NOMO-1 treated with DMSO at 0.1 percent for 48 hours (cell line): ENCODE data around the gene TRPM6.
"Not testable (repeated sequence)": the region's sequence is repeated elsewhere in the genome, so short reads cannot be mapped to it uniquely, and the experiment has no call there.

Experiments used
- DNase-seq: peaks from one replicate; lab custom pipeline; 2025; ENCODE audit not compliant: unreplicated experiment; lab: John Stamatoyannopoulos, UW

Gene TRPM6

DNA sequence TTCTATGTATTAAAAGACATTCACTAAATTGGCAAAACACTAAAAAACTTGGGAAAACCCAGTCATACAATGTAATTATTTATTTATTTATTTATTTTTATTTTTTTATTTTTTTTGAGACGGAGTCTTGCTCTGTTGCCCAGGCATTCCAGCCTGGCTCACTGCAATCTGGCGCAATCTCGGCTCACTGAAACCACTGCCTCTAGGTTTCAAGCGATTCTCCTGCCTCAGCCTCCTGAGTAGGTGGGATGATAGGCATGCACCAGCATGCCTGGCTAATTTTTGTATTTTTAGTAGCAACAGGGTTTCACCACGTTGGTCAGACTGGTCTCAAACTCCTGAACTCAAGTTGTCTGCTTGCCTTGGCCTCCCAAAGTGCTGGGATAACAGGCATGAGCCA is 27.5 kb downstream of the TRPM6 start:
- not testable (repeated sequence) for DNase-seq

DNA sequence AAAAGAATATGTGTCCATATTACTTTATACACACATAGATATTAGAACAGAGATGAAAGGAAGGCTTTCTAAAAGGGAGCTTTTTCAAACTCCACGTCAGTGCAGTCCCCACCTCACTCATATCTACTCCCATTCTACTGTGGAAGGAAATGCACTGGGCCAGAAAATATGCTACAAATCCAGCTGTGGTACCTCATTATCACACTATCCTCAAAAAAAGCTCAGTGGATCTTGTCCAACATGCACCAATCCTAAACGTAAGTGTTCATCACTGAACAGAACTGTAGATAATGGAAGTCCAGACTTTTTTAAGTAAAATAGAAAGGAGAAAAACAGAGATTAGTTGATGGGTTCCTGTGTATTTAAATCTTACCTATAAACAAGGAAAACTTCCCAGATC is 27.9 kb downstream of the TRPM6 start:
- DNase-seq, result no peak

DNA sequence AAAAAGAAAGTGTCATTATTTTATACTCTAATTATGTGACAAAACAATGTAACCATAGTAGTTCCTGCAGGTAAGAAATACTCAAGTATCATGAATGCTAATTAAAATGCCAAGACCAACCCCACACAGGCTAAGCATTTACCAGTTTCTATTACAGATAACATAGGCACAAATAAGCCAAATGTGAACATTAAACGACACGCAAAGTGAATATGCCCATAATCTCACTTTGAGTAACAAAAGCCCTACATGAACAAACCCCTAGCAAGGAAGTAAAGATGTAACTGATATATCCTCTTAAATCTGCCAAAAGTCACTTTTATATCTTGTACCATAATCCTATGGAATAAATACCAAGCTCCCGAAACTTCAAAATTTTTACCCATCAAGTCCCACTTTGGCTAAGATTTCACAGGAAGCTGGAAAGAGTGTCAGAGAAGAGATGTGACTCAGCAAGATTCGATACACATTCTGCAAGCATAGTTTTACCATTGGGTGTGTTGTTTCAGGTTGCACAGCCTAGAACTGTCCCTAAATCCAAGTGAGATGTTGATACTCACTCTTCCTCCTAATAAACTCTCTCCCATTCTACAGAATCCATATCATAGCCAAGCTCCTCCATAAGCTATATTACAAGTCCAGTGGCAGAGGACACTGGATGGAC is 28.8 kb downstream of the TRPM6 start:
- DNase-seq, result no peak

DNA sequence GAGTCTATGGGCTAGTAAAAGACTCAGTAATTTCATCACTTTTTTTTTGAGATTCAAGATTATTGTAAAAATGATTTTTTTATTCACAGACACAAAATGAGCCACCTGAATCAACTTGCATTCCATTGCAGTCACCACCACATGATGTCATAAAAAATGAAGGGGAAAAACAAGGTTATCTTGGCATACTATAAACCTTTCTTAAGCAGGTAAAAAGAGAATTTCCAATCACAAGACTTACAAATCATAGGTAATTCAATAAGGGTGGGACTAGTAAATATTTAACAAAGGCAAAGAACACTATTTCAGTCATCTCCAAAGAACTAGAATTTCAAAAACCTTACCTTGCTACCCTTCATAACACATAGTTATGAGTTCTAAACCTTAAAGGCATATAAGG is 30.7 kb downstream of the TRPM6 start:
- DNase-seq, result no peak

DNA sequence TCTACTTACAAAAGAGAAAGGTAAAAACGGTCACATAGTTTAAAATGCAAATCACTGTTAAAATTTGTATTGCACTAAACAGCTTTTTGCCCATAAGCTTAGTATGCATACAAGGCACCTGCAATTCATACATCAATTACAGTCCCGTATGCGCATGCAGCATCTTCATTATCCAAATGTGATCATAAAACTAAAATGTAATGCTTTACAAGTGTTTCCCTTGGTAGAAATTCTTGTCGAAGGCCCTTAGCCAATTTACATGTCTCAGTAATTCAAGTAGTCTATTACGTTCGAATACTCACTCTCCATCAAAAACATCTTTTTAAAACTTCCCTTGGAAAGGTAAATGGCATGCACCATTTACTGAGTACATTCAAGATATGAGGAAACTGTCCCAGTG is 32.6 kb downstream of the TRPM6 start:
- DNase-seq, result no peak

DNA sequence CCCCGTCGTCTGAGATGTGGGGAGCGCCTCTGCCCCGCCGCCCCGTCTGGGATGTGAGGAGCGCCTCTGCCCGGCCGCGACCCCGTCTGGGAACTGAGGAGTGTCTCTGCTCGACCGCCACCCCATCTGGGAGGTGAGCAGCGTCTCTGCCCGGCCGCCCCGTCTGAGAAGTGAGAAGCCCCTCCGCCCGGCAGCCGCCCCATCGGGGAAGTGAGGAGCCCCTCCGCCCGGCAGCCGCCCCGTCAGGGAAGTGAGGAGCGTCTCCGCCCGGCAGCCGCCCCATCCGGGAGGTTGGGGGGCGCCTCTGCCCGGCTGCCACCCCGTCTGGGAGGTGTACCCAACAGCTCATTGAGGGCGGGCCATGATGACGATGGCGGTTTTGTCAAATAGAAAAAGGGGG is 34.7 kb downstream of the TRPM6 start:
- not testable (repeated sequence) for DNase-seq

DNA sequence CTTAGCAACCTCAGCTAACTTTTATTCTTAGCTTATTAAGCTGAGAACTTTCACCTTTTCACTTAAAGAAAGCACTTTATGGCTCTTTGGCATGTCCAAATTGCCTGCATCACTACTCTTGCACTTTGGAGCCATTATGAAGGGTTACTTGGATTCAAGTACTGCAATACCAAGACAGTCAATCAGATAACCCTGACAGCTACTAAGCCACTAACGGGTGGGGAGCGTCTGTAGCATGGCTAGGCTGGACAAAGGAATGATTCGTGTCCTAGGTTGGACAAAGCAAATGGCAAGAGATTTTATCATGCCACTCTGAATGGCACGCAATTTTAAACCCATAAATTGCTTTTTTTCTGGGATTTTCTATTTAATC is 39.6 kb downstream of the TRPM6 start:
- DNase-seq, result no peak

DNA sequence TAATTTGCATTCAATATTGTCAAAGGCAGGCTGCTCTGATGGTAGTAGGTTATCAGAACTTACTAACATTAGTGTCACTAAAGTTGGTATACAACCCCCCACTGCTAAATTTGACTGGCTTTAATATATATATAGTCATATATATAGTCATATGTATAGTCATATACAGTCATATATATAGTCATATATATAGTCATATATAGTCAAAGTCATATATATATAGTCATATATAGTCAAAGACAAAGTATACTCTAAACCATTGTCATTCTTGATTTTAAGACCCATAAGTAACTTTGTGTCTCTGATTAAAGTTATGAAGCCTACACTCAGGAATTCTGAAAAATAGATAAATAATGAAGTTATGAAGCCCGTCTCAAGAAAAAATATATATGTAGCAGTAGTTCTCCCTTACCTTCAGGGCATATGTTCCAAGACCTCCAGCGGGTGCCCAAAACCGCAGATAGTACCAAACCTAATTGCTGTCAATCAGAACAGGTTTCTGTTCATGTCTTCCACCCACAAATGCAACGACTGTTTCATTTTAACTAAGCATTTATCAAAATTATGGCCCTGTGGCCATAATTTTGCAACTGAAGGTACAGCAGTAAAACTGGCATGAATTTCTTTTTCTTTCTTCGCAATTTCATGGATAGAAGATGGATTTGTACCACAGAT is 40.1 kb downstream of the TRPM6 start:
- DNase-seq, result no peak

DNA sequence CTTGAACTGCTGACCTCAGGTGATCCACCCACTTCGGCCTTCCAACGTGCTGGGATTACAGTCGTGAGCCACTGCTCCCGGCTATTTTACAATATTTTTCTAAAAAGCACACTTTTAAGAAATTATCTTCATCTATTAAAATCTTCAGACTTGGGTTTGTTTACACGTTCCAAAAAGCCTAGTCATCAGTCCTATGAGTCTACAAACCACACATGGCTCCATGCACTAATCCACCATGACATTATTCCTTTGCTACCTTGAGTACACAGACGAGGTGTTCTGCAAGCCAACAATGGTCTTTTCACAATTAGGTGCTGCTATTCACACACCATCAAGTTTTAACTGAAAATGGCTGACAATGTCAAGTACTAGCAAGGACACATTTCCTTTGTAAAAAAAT is 41.0 kb downstream of the TRPM6 start:
- no peak for DNase-seq

DNA sequence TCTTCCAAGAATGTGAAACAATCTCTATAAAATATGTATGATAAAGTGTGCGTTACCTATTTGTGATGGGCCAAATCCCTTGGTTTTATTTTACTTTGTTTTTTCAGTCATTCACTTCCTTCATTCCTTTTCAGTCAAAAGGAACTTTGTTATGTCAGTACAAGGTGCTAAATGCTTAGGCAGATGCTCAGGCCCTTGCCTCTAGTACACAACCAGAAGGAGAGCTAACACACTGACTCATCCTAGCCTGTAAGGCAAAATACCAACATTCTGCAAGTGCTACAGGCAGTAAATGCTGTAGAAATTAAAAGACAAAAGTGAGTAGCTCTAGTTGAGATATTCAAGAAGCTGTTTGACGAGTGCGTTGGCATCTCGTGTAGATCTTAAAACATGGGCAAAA is 49.4 kb downstream of the TRPM6 start:
- DNase-seq, result no peak

DNA sequence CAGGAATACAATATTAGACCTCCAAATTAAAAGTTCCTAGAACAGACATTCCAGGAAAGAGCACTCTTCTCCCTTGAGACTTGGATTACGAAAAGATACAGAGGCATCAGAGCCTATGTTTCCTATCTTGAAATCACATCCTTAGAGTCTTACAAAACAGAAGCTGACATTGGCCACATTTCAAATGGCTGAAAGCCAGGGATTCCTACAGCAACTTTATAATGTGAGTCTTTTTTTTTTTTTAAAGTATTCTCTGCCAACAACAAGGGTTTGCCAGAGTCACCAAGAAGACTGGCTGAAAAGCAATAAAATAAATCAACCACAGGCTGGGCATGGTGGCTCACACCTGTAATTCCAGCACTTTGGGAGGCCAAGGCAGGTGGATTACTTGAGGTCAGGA is 63.1 kb downstream of the TRPM6 start:
- DNase-seq, result no peak

DNA sequence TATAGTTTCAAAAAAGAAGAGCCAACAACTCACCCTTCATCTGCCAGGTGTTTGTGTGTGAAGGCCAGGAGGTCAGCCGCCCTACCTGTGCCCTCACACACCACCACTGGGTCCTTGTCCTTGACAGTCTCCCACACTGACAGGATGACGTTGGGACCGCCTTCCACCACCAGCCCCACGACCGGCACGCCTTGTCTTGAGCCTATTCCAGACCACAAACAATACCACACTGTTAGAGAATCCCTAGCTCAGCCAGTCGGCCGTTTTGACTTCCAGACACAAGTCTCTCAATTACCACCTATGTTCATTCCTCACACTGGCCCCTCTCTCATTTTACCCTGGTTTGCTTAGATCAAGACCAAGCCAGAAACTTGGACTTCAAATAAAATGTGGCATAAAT is 66.1 kb downstream of the TRPM6 start:
- DNase-seq, result no peak

DNA sequence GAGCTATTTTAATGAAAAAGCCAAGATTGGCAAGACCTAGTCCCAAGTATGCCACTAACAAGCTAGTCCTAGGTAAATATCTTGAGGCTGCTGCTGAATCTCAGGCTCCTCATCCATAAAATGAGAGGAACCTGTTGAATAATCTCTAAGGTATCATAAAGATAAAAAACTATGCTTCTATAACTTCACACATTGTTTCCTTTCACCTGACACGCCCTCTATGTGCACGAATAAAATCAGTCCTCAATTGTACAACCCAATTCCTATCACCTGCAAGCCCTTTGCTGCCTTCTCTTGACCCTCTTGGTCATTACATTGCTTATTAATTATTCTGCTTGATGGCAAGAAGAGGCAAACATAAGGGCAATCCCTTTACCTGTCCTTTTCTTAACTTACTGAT is 69.9 kb downstream of the TRPM6 start:
- DNase-seq, result no peak

DNA sequence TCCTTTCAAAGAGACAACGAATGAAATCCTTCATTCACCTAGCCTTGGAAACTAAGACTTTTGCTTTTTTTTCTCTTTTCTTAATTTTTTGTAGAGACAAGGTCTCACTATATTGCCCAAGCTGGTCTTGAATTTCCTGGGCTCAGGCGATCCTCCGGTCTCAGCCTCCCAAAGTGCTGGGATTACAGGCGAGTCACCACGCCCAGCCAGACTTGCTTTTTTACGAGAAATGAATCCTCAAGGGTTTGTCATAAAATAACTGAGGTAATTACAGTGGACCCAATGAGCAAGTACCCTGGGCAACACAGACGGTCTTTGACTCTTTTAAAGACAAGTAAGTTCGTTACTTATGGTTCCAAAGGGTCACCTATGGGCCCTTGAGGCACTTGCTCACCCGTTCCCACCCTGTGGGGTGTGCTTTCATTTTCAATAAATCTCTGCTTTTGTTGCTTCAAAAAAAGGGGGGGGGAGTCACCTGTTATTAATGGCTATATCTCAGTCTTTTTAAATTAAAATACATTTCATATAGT is 70.4 kb downstream of the TRPM6 start:
- no peak for DNase-seq

DNA sequence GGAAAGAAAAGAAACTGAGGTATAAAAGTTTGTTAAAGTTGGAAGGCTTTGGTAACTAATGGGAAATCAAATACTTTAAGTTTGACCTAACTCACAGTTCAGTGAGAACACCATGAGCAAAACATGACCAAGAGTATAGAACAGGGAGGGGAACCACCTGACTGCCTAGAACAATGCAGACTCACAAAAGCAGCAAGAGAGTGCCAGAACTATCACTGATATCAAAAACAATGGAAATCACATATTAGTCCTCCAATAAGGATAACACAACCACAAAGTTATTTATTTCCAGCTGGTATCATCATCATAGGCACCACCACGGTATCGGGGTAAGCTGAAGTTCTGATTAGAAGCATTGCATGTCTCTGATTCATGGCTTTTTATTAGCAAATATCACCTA is 77.5 kb downstream of the TRPM6 start:
- no peak for DNase-seq

DNA sequence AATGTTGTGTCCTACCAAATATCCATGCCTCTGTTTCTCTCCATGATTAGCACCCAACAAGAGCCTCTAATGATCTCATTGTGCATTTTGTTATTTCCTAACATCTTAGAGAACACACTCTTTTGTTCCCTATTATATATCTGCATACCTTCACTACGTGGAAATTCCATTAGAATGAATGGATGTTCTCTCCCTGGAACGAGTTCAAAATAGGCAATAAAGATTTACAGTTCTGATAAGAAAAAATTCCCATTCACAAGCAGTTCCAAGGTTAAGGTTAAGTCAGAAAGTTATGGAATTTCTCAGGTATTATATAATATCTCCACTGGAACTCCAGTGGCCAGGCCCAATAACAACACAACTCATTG is 83.7 kb downstream of the TRPM6 start:
- DNase-seq, result no peak

DNA sequence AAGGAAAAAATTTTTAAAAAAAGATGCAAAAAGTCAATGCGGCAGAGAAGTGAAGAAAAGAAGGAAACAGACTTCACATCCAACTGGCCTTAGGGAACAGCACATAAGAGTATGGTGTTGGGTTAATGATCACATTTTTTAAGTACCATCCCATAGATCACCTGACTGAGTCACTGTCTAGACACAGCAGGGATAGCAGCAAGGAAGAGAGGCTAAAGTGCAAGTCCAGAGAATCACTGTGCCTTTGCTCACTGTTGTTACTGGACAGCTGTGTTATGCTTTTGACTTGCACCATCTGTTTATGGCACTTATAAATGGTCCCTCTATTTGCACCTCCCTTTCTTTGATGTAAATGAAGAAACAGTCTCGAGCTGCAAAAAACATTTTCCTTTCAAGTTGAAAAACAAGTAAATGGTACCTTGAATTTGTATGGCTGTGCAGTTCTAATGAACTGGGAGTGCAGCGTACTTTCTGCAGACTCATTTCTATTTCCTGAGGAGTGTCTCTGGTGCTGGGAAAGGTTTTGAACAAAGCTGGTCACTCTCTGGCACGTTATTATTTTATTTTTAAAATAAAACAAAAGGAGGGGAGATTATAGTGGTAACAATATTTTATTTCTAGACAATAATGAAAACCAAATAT is 84.2 kb downstream of the TRPM6 start:
- DNase-seq, result no peak

DNA sequence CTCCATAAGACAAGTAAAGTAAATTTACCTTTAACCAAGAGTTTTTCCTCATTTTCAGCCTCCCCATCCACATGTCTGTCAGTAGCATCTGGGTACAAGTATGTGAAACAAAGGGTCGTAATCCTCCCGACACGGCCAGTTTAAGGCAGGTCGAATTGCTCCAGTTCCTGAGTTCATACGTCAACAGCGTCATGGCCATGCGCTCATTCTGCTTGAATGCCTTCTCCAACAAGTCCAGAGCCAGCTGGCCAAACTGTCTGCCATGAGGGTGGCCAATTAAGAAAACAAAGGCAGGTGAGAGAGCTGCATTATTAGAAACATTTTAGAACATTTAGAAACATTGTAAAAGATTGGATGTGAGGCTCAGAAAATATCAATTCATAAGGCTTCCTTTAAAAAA is 87.5 kb downstream of the TRPM6 start:
- no peak for DNase-seq

DNA sequence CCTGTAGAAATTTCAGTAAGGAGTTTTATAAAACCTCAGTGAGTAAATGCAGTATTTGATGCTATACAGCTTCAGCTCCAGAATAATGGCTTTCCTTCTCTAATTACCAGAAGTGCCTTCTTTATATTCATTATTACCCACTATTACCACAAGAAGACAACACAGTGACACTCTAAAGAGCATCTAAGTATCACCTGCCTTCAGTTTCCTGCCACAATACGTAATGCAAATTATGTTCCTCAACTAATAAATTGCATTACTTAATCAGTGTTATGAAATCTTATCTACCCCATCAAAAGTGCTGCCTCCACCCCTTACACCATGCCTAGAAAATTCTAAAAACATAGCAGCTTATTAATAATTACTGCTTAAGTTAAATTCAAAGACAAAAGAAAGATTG is 91.9 kb downstream of the TRPM6 start:
- no peak for DNase-seq

DNA sequence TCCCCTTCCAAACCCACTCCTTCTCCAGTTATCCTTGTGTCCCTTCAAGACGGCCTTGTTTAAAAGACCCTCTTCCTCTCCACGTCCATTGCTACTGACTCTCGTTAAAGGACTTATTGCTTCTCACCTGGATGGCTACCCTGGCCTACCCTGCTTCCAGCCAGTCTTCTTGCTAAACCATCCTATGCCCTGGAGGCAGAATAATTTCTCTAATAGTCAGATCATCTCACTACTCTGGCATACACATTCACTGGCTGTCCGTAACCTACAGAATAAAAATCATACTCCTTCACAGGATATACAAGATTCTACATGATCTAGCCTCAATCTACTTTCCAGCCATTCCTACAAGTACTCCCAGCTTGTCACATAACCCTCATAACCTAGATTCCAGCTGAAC is 92.6 kb downstream of the TRPM6 start:
- no peak for DNase-seq

DNA sequence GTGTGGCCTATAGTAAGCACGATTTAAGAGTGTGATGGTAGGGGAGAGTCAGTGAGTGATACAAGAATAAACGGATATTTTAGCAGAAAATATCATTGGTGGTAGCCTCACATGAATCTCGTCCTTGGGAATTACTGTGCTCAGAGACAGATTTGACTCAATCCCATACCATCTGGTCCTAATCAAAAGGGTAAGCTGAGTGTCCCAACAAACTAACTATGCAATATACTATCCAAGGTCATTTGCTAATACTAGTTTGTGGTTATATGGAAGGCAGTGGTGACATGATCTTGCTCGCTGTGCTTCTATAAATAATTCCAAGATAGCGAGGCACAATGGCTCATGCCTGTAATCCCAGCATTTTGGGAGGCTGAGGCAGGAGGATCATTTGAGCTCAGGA is 103.2 kb downstream of the TRPM6 start:
- DNase-seq, result no peak

DNA sequence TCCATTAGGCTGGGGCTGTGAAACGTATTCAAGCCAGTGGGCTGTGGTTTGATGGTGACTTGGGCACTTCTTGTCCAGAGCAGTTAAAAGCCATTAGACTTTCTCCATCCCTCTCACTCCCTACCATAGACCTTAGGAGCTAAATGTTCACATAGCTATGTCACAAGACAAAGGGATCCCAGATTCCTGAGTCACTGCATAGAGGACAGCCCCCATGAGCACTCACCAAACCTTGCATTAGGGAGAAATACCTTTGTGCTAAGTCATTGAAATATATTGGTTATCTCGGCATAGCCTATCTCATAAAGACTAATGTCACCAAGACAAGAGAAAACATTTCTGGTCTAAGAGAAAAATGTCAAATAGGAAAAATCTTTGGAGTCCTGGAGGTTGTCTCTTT is 104.3 kb downstream of the TRPM6 start:
- no peak for DNase-seq
